ENCODE data around the gene PTPRU. TPM values are rescaled to one million over a fixed set of nuclear protein-coding genes. Genes with fewer than 3 reads are reported as not detected.

Gene PTPRU
- total RNA-seq, 1 experiment from 2014 or later: 54.5 TPM

- peaks cover 97% of the 10 kb centered on the region for H3K27me3 Mint-ChIP-seq (ENCODE audit: unreplicated experiment)
- no TSS peak for BruUV-seq (replicated peaks)
- H3K27ac Mint-ChIP-seq (ENCODE audit: unreplicated experiment): no peak overlapping the region
- intact Hi-C loops (cut with micrococcal nuclease; ENCODE audit: unreplicated experiment): no loop called here
- no peaks in the 10 kb centered on the region for H3K4me1 Mint-ChIP-seq (ENCODE audit: low read depth, unreplicated experiment)
- no peaks in the 10 kb centered on the region for H3K9me3 Mint-ChIP-seq (ENCODE audit: low read depth, unreplicated experiment)
- CTCF ChIA-PET: no interaction called here
- no peaks in the 10 kb centered on the region for H3K36me3 Mint-ChIP-seq (ENCODE audit: insufficient read depth, unreplicated experiment)
- DNase-seq: no peak
- TF ChIP-seq, protein P1, sequence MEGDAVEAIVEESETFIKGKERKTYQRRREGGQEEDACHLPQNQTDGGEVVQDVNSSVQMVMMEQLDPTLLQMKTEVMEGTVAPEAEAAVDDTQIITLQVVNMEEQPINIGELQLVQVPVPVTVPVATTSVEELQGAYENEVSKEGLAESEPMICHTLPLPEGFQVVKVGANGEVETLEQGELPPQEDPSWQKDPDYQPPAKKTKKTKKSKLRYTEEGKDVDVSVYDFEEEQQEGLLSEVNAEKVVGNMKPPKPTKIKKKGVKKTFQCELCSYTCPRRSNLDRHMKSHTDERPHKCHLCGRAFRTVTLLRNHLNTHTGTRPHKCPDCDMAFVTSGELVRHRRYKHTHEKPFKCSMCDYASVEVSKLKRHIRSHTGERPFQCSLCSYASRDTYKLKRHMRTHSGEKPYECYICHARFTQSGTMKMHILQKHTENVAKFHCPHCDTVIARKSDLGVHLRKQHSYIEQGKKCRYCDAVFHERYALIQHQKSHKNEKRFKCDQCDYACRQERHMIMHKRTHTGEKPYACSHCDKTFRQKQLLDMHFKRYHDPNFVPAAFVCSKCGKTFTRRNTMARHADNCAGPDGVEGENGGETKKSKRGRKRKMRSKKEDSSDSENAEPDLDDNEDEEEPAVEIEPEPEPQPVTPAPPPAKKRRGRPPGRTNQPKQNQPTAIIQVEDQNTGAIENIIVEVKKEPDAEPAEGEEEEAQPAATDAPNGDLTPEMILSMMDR (IDR thresholded peaks at IDR 0.05; ENCODE audit: unreplicated experiment): no peak
- no peak overlapping the region for H3K4me3 Mint-ChIP-seq (ENCODE audit: low read depth, unreplicated experiment)
These were observed 127.9 kb downstream of the PTPRU start for GRCh38 chr1:29364101-29364678.

DNA sequence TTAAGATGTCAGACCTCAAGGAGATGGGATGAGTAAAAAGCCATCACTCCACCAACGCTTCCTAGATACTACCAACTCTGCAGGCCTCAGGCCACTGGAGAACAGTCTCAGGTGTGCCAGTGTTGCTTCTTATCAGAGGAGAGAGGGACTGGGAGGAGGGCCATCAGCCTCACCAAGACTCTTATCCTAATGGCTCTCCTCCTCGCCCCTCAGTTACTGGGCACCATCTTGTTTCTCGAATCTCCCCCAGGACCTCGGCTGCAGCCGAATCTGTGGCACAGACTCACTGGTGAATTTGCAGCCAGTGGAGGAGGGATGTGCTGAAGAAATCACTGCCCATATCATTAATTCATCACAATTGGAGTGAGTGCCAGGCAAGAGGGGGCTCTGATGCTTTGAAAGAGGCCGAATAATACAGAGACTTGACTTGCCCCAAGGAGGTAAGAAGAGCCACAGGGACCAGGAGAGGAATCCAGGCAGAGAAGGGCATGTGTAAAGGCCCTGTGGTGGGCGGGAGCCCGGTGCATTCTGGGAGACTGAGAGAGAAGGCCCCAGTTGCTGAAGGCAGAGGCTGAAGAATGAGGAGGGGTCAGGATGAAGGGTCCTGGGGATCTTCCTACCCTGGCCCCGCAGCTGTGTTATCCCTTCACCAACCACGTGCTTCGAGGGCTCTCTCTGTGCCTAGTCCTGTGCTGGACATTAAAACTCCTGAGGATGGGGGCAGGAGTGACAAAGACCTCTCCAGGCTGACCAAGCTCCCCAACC lies 129.8 kb downstream of the PTPRU start:
- intact Hi-C loops (cut with micrococcal nuclease; ENCODE audit: unreplicated experiment): no loop called here
- Mint-ChIP-seq H3K4me3 (ENCODE audit: low read depth, unreplicated experiment) (no peak overlapping the region), H3K4me1 (ENCODE audit: low read depth, unreplicated experiment) (no peaks in the 10 kb centered on the region), H3K36me3 (ENCODE audit: insufficient read depth, unreplicated experiment) (peaks cover 2% of the 10 kb centered on the region), H3K9me3 (ENCODE audit: low read depth, unreplicated experiment) (no peaks in the 10 kb centered on the region), H3K27ac (ENCODE audit: unreplicated experiment) (no peak overlapping the region), H3K27me3 (ENCODE audit: unreplicated experiment) (peaks cover 99% of the 10 kb centered on the region)
- no TSS peak for BruUV-seq (replicated peaks)
- CTCF ChIA-PET: no interaction called here
- TF ChIP-seq, protein P1 (IDR thresholded peaks at IDR 0.05; ENCODE audit: unreplicated experiment): no peak
- no peak for DNase-seq

- no peaks in the 10 kb centered on the region for H3K4me1 Mint-ChIP-seq (ENCODE audit: low read depth, unreplicated experiment)
- TF ChIP-seq, protein P1 (IDR thresholded peaks at IDR 0.05; ENCODE audit: unreplicated experiment): no peak
- H3K9me3 Mint-ChIP-seq (ENCODE audit: low read depth, unreplicated experiment): no peaks in the 10 kb centered on the region
- CTCF ChIA-PET: interaction anchor here (0.7 kb wide), 1 partner anchor 33 kb away, joined by 6 read pairs; no protein-coding TSS in a partner anchor
- DNase-seq: no peak
- H3K36me3 Mint-ChIP-seq (ENCODE audit: insufficient read depth, unreplicated experiment): peaks cover 5% of the 10 kb centered on the region
- no peak overlapping the region for H3K4me3 Mint-ChIP-seq (ENCODE audit: low read depth, unreplicated experiment)
- H3K27me3 Mint-ChIP-seq (ENCODE audit: unreplicated experiment): peaks cover 99% of the 10 kb centered on the region
- BruUV-seq (replicated peaks): no TSS peak
- intact Hi-C loops (cut with micrococcal nuclease; ENCODE audit: unreplicated experiment): no loop called here
- H3K27ac Mint-ChIP-seq (ENCODE audit: unreplicated experiment): no peak overlapping the region
These were observed 132.9 kb downstream of the PTPRU start for GRCh38 chr1:29368936-29369932.

DNA sequence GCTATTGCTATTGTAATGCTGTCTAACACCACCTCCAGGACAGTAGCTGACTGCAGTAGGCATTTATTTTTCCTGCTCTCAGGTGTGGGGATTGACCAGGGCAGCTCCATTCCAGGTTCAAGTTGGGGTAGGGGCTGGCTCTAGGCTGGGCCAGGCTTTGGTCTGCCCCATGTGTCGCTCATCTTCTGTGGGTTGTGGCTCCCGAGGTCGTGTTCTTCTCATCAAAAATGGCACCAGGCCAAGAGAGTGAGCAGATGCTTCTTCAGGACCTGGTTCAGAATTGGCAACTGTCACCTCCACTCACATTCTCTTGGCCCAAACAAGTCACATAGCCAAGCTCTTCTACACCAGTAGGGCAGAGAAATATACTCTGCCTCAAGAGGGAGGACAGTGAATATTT lies 133.7 kb downstream of the PTPRU start:
- BruUV-seq (replicated peaks): no TSS peak
- Mint-ChIP-seq H3K27me3 (ENCODE audit: unreplicated experiment) (peaks cover 99% of the 10 kb centered on the region), H3K9me3 (ENCODE audit: low read depth, unreplicated experiment) (peaks cover 3% of the 10 kb centered on the region), H3K4me3 (ENCODE audit: low read depth, unreplicated experiment) (no peak overlapping the region), H3K36me3 (ENCODE audit: insufficient read depth, unreplicated experiment) (peaks cover 5% of the 10 kb centered on the region), H3K4me1 (ENCODE audit: low read depth, unreplicated experiment) (no peaks in the 10 kb centered on the region), H3K27ac (ENCODE audit: unreplicated experiment) (no peak overlapping the region)
- intact Hi-C loops (cut with micrococcal nuclease; ENCODE audit: unreplicated experiment): no loop called here
- TF ChIP-seq, protein P1 (IDR thresholded peaks at IDR 0.05; ENCODE audit: unreplicated experiment): no peak
- CTCF ChIA-PET: no interaction called here
- no peak for DNase-seq
